Measurements from ENCODE around the gene ZMIZ1. TPM values are rescaled to one million over a fixed set of nuclear protein-coding genes. Genes with fewer than 3 reads are reported as not detected.

The ZMIZ1 gene
- total RNA-seq, 1 experiment from 2014 or later, result 28.4 TPM

DNA sequence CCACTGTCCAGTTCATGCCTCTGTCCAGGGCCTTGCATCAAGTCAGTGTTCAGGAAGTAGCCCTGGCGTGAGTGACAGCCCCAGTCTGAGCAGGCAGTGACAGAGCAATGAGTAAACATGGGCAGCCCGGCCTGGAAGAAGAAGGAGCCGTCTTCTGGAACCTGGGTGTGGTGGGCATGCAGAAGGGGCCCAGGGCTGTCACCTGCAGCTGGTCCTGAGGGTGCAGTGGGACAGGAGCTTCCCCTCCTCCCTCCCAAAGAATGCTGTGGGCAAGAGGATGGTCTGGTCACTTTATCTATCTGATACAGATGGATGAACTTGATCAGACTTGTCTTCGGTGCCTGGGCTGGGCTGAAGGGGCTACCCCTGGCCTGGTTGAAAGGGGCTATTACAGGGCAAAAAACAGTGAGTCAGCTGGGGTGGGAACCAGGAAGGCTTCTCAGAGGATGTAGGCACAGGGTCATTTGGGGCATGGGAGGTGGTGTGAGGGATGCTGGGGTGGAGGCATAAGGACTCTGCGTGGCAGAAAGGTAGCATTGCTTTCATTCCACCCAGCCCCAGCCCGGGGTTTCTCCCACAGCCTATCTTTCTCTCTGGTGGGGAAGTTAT lies 235.8 kb downstream of the ZMIZ1 start:
- H3K36me3 ChIP-seq (ENCODE audit: control insufficient read depth in 1 of 2, insufficient read depth in 2 of 2, low read length in 2 of 2), result peaks cover 7 to 13% of the 10 kb centered on the region in 2 experiments; a peak in 2 of 4 replicates
- POLR2A ChIA-PET, result no interaction called here

More for the DNA sequence above, 235.8 kb downstream of the ZMIZ1 start:
- ChIA-PET CTCF (no interaction called here), RAD21 (ENCODE audit: low non-redundant PET in 1 of 2, low total read pairs in 2 of 2, uncharacterized antibody in 2 of 2, unreplicated experiment in 2 of 2) (no interaction called here)
- Histone ChIP-seq H3K4me2 (ENCODE audit: low read length) (no peak overlapping the region), H3K4me3 (replicated peaks in 1 of 2; ENCODE audit: low read depth in 1 of 2, low read length in 2 of 2) (no peak overlapping the region), H3K9me3 (ENCODE audit: control insufficient read depth in 1 of 2, insufficient read depth in 1 of 2, low read depth in 1 of 2, low read length in 2 of 2) (no peaks in the 10 kb centered on the region), H3K79me2 (ENCODE audit: insufficient read depth, low read length) (no peaks in the 10 kb centered on the region), H3K9me2 (ENCODE audit: insufficient read depth) (no peaks in the 10 kb centered on the region), H3K27me3 (ENCODE audit: insufficient read depth, low read length) (no peaks in the 10 kb centered on the region), H3K27ac (ENCODE audit: low read depth, low read length) (no peak overlapping the region), H3K9ac (ENCODE audit: low read length) (no peak overlapping the region), H2AFZ (ENCODE audit: low read depth, low read length, poor library complexity, severe bottlenecking) (no peak overlapping the region), H4K20me1 (ENCODE audit: insufficient read depth) (no peaks in the 10 kb centered on the region), H3K4me1 (ENCODE audit: control insufficient read depth in 1 of 2, insufficient read depth in 2 of 2, low read length in 2 of 2) (peaks cover 4 to 8% of the 10 kb centered on the region in 2 experiments)
- no TSS peak for BruUV-seq (replicated peaks)
- DNase-seq (ENCODE audit: low read depth, low spot score), result no peak
- intact Hi-C loops (cut with micrococcal nuclease), result no loop called here
- TF ChIP-seq, protein P1, sequence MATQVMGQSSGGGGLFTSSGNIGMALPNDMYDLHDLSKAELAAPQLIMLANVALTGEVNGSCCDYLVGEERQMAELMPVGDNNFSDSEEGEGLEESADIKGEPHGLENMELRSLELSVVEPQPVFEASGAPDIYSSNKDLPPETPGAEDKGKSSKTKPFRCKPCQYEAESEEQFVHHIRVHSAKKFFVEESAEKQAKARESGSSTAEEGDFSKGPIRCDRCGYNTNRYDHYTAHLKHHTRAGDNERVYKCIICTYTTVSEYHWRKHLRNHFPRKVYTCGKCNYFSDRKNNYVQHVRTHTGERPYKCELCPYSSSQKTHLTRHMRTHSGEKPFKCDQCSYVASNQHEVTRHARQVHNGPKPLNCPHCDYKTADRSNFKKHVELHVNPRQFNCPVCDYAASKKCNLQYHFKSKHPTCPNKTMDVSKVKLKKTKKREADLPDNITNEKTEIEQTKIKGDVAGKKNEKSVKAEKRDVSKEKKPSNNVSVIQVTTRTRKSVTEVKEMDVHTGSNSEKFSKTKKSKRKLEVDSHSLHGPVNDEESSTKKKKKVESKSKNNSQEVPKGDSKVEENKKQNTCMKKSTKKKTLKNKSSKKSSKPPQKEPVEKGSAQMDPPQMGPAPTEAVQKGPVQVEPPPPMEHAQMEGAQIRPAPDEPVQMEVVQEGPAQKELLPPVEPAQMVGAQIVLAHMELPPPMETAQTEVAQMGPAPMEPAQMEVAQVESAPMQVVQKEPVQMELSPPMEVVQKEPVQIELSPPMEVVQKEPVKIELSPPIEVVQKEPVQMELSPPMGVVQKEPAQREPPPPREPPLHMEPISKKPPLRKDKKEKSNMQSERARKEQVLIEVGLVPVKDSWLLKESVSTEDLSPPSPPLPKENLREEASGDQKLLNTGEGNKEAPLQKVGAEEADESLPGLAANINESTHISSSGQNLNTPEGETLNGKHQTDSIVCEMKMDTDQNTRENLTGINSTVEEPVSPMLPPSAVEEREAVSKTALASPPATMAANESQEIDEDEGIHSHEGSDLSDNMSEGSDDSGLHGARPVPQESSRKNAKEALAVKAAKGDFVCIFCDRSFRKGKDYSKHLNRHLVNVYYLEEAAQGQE (IDR thresholded peaks at IDR 0.05; ENCODE audit: low read depth), result no peak
- TF ChIP-seq, protein P2, sequence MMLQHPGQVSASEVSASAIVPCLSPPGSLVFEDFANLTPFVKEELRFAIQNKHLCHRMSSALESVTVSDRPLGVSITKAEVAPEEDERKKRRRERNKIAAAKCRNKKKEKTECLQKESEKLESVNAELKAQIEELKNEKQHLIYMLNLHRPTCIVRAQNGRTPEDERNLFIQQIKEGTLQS (IDR thresholded peaks at IDR 0.05), result no peak
- TF ChIP-seq CEBPB (IDR thresholded peaks at IDR 0.05; ENCODE audit: low read depth) (no peak), JUND (IDR thresholded peaks at IDR 0.05) (no peak), MAX (IDR thresholded peaks at IDR 0.05) (no peak), EZH2 (IDR thresholded peaks at IDR 0.05) (no peak), SIN3A (IDR thresholded peaks at IDR 0.05; ENCODE audit: low read depth) (no peak), YY1 (IDR thresholded peaks at IDR 0.05; ENCODE audit: extremely low read depth, insufficient replicate concordance, low read depth, low read length) (no peak), SP1 (IDR thresholded peaks at IDR 0.05; ENCODE audit: low read depth) (no peak), RAD21 (IDR thresholded peaks at IDR 0.05; ENCODE audit: low read depth) (no peak), TCF7L2 (IDR thresholded peaks at IDR 0.05; ENCODE audit: borderline replicate concordance, extremely low read depth, insufficient read depth, insufficient read length) (no peak), ELF1 (IDR thresholded peaks at IDR 0.05; ENCODE audit: borderline replicate concordance, low read depth) (no peak), POLR2A (IDR thresholded peaks at IDR 0.05; ENCODE audit: borderline replicate concordance, extremely low read depth, insufficient read depth, insufficient read length) (no peak)
- TF ChIP-seq, protein P3, sequence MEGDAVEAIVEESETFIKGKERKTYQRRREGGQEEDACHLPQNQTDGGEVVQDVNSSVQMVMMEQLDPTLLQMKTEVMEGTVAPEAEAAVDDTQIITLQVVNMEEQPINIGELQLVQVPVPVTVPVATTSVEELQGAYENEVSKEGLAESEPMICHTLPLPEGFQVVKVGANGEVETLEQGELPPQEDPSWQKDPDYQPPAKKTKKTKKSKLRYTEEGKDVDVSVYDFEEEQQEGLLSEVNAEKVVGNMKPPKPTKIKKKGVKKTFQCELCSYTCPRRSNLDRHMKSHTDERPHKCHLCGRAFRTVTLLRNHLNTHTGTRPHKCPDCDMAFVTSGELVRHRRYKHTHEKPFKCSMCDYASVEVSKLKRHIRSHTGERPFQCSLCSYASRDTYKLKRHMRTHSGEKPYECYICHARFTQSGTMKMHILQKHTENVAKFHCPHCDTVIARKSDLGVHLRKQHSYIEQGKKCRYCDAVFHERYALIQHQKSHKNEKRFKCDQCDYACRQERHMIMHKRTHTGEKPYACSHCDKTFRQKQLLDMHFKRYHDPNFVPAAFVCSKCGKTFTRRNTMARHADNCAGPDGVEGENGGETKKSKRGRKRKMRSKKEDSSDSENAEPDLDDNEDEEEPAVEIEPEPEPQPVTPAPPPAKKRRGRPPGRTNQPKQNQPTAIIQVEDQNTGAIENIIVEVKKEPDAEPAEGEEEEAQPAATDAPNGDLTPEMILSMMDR (IDR thresholded peaks at IDR 0.05 in 2 of 3, conservative IDR thresholded peaks at IDR 0.05 in 1 of 3; ENCODE audit: borderline replicate concordance in 1 of 3, insufficient read depth in 1 of 3, low read depth in 2 of 3, low read length in 2 of 3), result no peak
- no peak for ATAC-seq
